Right atrium auricular region (tissue), 2 donors: ENCODE results near the gene REELD1. TPM values are rescaled to one million over a fixed set of nuclear protein-coding genes. Genes with fewer than 3 reads are reported as not detected.

ENCODE experiments used
- DNase-seq: peaks from one replicate; pipeline ENCODE4 v3.0.0-alpha.2; 2019; ENCODE audit warnings: low spot score
- H3K27ac ChIP-seq, 2 donors: fragments of 200-600 bp; sonication (generic); 1 replicate in 1 of 2; 2 replicates in 1 of 2; pipeline ENCODE4 v1.5.1; 2016 to 2019
- H3K27me3 ChIP-seq, 2 donors: fragments of 200-600 bp; sonication (generic); one replicate each; pipeline versions ENCODE4 v1.5.1 to v1.6.0; 2017 to 2019
- H3K36me3 ChIP-seq: fragments of 200-600 bp; sonication (generic); one replicate; pipeline ENCODE4 v1.5.1; 2016
- H3K4me1 ChIP-seq, 2 donors: fragments of 200-600 bp; sonication (generic); one replicate each; pipeline versions ENCODE4 v1.5.1 to v1.6.0; 2017 to 2019
- H3K4me3 ChIP-seq, 2 donors: fragments of 200-600 bp; sonication (generic); 1 replicate in 1 of 2; 2 replicates in 1 of 2; pipeline ENCODE4 v1.5.1; 2017 to 2019; ENCODE audit warnings: mild to moderate bottlenecking in 1 of 2, moderate library complexity in 1 of 2
- H3K9me3 ChIP-seq, 2 donors: fragments of 200-600 bp; sonication (generic); one replicate each; pipeline ENCODE4 v1.5.1; 2019
- total RNA-seq, 2 donors: library from RNA; depleted of rRNA; stranded (reverse); fragments of >200 nt; gene quantifications; one replicate each; pipeline ENCODE4 v1.1.0, GENCODE V29; 2016
- TF ChIP-seq, protein P1 (sequence below), 2 donors: fragments of 200-600 bp; sonication (generic); IDR thresholded peaks; one replicate each; pipeline ENCODE4 v1.5.1; 2019; ENCODE audit warnings: antibody characterized with exemption in 2 of 2

The REELD1 gene
- under 1 TPM in 1 of 2 donors, not detected in 1; 0.71 TPM for total RNA-seq

GRCh38 chr4:146214238-146214637, at the start of gene REELD1:
Gene REELD1 (plus strand): TSS chr4:146214538. CDS start chr4:146216953, 2,415 bp downstream.
- no peaks in the 10 kb centered on the region for H3K27me3 ChIP-seq
- H3K27ac ChIP-seq = no peak within 1 kb of the TSS
- H3K36me3 ChIP-seq = no peaks in the 10 kb centered on the region
- no peak within 1 kb of the TSS for H3K4me3 ChIP-seq
- no peak for DNase-seq
- no peaks in the 10 kb centered on the region for H3K9me3 ChIP-seq
- TF ChIP-seq, protein P1, sequence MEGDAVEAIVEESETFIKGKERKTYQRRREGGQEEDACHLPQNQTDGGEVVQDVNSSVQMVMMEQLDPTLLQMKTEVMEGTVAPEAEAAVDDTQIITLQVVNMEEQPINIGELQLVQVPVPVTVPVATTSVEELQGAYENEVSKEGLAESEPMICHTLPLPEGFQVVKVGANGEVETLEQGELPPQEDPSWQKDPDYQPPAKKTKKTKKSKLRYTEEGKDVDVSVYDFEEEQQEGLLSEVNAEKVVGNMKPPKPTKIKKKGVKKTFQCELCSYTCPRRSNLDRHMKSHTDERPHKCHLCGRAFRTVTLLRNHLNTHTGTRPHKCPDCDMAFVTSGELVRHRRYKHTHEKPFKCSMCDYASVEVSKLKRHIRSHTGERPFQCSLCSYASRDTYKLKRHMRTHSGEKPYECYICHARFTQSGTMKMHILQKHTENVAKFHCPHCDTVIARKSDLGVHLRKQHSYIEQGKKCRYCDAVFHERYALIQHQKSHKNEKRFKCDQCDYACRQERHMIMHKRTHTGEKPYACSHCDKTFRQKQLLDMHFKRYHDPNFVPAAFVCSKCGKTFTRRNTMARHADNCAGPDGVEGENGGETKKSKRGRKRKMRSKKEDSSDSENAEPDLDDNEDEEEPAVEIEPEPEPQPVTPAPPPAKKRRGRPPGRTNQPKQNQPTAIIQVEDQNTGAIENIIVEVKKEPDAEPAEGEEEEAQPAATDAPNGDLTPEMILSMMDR (IDR thresholded peaks at IDR 0.05) = no peak
- no peaks in the 10 kb centered on the region for H3K4me1 ChIP-seq

DNA sequence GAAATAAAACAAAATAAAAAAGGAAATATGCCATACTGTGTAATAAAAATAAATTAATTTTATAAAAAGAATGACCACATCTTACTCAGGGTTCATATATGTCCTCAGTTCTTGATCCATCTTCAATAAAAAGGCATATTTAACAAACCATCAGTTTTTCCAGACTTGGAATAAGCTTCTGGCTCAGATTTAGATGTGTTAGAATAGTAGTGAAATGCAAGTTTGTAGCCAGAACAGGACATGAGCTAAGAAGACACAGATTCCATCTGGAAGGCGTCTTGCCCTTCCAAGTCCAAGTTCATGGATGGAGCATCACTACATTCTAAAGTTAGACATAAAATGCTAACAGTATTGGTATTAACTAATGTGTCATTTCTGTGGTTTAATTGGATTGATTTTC, 49.1 kb upstream of the REELD1 start:
- TF ChIP-seq, protein P1 (IDR thresholded peaks at IDR 0.05) = no peak
- Histone ChIP-seq H3K9me3 (peaks cover 0 to 11% of the 10 kb centered on the region in 2 donors), H3K36me3 (no peaks in the 10 kb centered on the region), H3K27ac (no peak overlapping the region), H3K4me1 (no peaks in the 10 kb centered on the region), H3K4me3 (no peak overlapping the region), H3K27me3 (no peaks in the 10 kb centered on the region)
- no peak for DNase-seq

GRCh38 chr4:146165840-146166239, 48.5 kb upstream of the REELD1 start:
- no peaks in the 10 kb centered on the region for H3K4me1 ChIP-seq
- H3K9me3 ChIP-seq = peaks cover 0 to 11% of the 10 kb centered on the region in 2 donors
- TF ChIP-seq, protein P1 (IDR thresholded peaks at IDR 0.05) = no peak
- H3K27ac ChIP-seq = no peak overlapping the region
- no peaks in the 10 kb centered on the region for H3K27me3 ChIP-seq
- no peak for DNase-seq
- no peak overlapping the region for H3K4me3 ChIP-seq
- H3K36me3 ChIP-seq = no peaks in the 10 kb centered on the region

DNA sequence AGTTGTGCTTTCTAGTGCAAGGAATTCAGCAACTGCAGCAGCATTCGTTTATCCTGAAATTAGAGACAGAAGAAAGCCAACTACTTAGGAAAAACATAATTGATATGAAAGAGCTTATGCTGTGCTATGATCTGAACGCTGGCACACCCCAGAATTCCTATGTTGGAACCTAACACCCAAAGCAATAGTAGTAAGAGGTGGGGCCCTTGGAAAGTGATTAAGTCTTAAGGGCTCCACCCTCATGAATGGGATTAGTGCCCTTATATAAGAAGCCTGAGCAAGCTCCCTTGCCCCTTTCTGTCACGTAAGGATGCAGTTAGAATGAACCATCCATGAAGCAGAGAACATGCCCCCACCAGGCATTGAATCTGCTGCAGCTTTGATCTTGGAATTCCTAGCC, 44.2 kb upstream of the REELD1 start:
- Histone ChIP-seq H3K27me3 (no peaks in the 10 kb centered on the region), H3K4me1 (no peaks in the 10 kb centered on the region), H3K9me3 (no peaks in the 10 kb centered on the region), H3K27ac (no peak overlapping the region), H3K4me3 (no peak overlapping the region), H3K36me3 (no peaks in the 10 kb centered on the region)
- TF ChIP-seq, protein P1 (IDR thresholded peaks at IDR 0.05) = no peak
- DNase-seq = no peak

DNA sequence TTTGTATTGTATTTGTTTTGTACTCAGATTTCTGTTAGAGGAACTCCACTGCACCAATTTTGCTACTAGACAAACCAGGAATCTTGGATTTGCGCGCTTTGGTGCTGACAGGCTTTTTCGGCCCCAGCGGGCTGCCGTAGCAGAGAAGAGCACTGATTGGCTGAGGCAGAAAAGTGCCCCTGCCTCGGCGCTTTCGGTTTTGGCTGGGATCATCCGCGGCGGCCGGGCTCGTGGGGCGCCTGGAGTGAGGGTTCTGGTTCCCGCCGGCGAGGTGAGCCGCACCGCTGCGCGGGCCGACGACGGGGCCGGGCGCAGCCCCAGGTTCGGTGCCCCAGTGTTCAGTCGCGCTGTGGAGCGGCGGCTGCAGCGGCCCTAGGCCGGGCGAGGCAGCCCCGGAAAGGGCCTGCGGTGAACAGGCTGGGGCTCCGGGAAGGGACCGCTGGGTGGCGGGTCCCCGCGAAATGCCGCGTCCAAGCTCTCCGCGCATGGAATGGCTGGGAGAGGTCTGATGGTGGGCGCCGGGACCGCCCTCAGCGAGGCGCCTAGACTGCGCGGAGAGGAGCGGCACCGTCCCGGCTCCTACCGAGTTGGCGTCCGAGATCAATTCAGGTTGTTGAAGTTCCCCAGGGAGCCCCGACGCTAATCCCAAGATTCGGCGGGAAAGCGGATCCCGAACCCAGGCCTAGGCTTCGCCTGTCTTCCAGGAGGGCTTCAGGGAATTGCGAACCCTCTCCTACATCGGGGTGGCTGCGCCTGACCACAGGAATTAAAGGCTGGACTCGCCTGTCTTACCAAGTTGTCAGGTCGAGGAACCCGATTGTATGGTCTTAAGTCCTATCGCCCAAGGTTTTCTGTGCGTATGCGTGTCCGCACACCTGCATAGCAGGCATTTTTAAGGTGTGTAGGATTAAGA, 38.5 kb upstream of the REELD1 start, which contains the start of gene LSM6:
Gene LSM6 (plus strand): TSS at position 178 of the 913 bp plus-strand sequence. CDS start 7,204 bp downstream, outside the sequence.
- DNase-seq = peak; percentile 91
- Histone ChIP-seq H3K27me3 (no peaks in the 10 kb centered on the region), H3K9me3 (no peaks in the 10 kb centered on the region), H3K4me1 (peaks cover 0 to 40% of the 10 kb centered on the region in 2 donors), H3K4me3 (peak within 1 kb of the TSS; percentile 77 to 83), H3K36me3 (no peaks in the 10 kb centered on the region), H3K27ac (peak within 1 kb of the TSS; percentile 88)
- TF ChIP-seq, protein P1 (IDR thresholded peaks at IDR 0.05) = peak in 1 of 2 donors; percentile 46
